SK-N-SH (cell line): ENCODE data around the gene OBP2A.

Experiments used
- EP300 ChIP-seq, 2 experiments: IDR thresholded peaks; 2 replicates each; pipeline versions ENCODE4 v1.4.0 to v1.6.1; 2012; ENCODE audit warnings: borderline replicate concordance in 1 of 2, low read depth in 1 of 2, low read length in 1 of 2
- EZH2phosphoT487 ChIP-seq: fragments of 200-600 bp; sonication (generic); IDR thresholded peaks from 2 replicates; pipeline ENCODE4 v1.6.1; 2017; ENCODE audit warnings: low read depth, mixed run types, mild to moderate bottlenecking, antibody characterized with exemption, moderate library complexity, borderline replicate concordance
- FOXM1 ChIP-seq: IDR thresholded peaks from 2 replicates; pipeline ENCODE4 v1.4.0; 2012; ENCODE audit warnings: low read depth, mild to moderate bottlenecking
- GABPA ChIP-seq: IDR thresholded peaks from 2 replicates; pipeline ENCODE4 v1.4.0; 2012; ENCODE audit warnings: low read depth, mild to moderate bottlenecking
- GATA2 ChIP-seq: sonication (generic); formaldehyde crosslinking; IDR thresholded peaks from 2 replicates; pipeline ENCODE4 v1.5.0; 2020; ENCODE audit warnings: mild to moderate bottlenecking, missing genetic modification reagents
- POLR2AphosphoS5 ChIP-seq: IDR thresholded peaks from 2 replicates; pipeline ENCODE4 v1.6.1; 2012; ENCODE audit warnings: low read depth, low read length
- RCOR1 ChIP-seq: fragments of 150-350 bp; IDR thresholded peaks from 2 replicates; pipeline ENCODE4 v1.6.1; 2017; ENCODE audit warnings: antibody characterized with exemption, low read length
- RXRA ChIP-seq: IDR thresholded peaks from 2 replicates; pipeline ENCODE4 v1.4.0; 2012; ENCODE audit warnings: low read depth, mild to moderate bottlenecking, borderline replicate concordance
- TAF1 ChIP-seq: IDR thresholded peaks from 2 replicates; pipeline ENCODE4 v1.6.1; 2012; ENCODE audit warnings: low read depth, mild to moderate bottlenecking, low read length, moderate library complexity, borderline replicate concordance
- YY1 ChIP-seq: IDR thresholded peaks from 2 replicates; pipeline ENCODE4 v1.4.0; 2012; ENCODE audit warnings: low read depth, mild to moderate bottlenecking
- TF ChIP-seq, protein P1 (sequence below): fragments of 200-600 bp; sonication (generic); IDR thresholded peaks from 2 replicates; pipeline ENCODE4 v1.6.1; 2017; ENCODE audit warnings: antibody characterized with exemption, mild to moderate bottlenecking, moderate library complexity
- TF ChIP-seq, protein P2 (sequence below): IDR thresholded peaks from 2 replicates; pipeline ENCODE4 v1.4.0; 2012; ENCODE audit warnings: low read depth
- TF ChIP-seq, protein P3 (sequence below): IDR thresholded peaks from 2 replicates; pipeline ENCODE4 v1.6.1; 2012; ENCODE audit warnings: mild to moderate bottlenecking, low read depth, low read length, moderate library complexity
- TF ChIP-seq, protein P4 (sequence below): fragments of 150-350 bp; IDR thresholded peaks from 2 replicates; pipeline ENCODE4 v1.6.1; 2017; ENCODE audit warnings: antibody characterized with exemption, low read length, low read depth, borderline replicate concordance

DNA sequence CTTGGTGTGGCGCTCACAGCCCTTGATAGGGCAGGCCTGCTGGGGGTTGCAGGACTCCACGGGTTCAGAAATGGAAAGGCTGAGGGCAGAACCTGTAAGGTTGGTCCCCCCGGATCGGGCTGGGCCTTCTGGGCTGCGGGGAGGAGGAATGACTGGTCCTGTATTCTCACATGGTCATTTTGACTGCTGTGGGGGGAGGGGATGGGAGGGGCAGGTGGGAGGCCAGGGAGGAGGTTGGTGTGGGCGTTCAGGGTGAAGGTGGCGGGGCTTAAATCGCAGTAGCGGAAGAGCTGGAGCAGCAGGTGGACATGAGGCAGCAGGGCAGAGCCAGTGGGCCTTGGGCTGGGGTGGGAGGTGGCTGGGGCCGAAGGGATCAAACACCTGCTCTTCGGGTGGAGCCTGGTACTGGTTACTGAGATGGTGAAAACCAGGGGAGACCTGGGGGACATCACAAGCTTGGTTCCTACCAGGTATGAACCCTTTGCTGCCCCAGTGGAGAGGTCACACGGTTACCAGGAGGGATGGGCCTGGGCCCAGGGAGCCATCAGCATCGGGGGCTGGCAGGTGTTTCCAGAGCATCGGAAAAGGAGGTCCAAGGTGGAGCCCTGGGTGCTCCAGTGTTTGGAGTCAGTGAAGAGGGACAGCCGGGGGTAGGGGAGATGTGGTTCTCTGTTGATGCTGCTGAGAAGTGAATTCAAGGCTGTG lies 43.6 kb upstream of the OBP2A start:
- TF ChIP-seq, protein P1, sequence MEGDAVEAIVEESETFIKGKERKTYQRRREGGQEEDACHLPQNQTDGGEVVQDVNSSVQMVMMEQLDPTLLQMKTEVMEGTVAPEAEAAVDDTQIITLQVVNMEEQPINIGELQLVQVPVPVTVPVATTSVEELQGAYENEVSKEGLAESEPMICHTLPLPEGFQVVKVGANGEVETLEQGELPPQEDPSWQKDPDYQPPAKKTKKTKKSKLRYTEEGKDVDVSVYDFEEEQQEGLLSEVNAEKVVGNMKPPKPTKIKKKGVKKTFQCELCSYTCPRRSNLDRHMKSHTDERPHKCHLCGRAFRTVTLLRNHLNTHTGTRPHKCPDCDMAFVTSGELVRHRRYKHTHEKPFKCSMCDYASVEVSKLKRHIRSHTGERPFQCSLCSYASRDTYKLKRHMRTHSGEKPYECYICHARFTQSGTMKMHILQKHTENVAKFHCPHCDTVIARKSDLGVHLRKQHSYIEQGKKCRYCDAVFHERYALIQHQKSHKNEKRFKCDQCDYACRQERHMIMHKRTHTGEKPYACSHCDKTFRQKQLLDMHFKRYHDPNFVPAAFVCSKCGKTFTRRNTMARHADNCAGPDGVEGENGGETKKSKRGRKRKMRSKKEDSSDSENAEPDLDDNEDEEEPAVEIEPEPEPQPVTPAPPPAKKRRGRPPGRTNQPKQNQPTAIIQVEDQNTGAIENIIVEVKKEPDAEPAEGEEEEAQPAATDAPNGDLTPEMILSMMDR, result no peak
- TF ChIP-seq TAF1 (no peak), POLR2AphosphoS5 (no peak), RCOR1 (no peak), RXRA (no peak), GATA2 (CRISPR knock-in tag) (no peak), YY1 (no peak), EP300 (IDR thresholded peaks at IDR 0.05; ENCODE audit: borderline replicate concordance in 1 of 2, low read depth in 1 of 2, low read length in 1 of 2) (no peak), FOXM1 (no peak), EZH2phosphoT487 (no peak), GABPA (no peak)
- TF ChIP-seq, protein P2, sequence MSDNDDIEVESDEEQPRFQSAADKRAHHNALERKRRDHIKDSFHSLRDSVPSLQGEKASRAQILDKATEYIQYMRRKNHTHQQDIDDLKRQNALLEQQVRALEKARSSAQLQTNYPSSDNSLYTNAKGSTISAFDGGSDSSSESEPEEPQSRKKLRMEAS, result no peak
- TF ChIP-seq, protein P3, sequence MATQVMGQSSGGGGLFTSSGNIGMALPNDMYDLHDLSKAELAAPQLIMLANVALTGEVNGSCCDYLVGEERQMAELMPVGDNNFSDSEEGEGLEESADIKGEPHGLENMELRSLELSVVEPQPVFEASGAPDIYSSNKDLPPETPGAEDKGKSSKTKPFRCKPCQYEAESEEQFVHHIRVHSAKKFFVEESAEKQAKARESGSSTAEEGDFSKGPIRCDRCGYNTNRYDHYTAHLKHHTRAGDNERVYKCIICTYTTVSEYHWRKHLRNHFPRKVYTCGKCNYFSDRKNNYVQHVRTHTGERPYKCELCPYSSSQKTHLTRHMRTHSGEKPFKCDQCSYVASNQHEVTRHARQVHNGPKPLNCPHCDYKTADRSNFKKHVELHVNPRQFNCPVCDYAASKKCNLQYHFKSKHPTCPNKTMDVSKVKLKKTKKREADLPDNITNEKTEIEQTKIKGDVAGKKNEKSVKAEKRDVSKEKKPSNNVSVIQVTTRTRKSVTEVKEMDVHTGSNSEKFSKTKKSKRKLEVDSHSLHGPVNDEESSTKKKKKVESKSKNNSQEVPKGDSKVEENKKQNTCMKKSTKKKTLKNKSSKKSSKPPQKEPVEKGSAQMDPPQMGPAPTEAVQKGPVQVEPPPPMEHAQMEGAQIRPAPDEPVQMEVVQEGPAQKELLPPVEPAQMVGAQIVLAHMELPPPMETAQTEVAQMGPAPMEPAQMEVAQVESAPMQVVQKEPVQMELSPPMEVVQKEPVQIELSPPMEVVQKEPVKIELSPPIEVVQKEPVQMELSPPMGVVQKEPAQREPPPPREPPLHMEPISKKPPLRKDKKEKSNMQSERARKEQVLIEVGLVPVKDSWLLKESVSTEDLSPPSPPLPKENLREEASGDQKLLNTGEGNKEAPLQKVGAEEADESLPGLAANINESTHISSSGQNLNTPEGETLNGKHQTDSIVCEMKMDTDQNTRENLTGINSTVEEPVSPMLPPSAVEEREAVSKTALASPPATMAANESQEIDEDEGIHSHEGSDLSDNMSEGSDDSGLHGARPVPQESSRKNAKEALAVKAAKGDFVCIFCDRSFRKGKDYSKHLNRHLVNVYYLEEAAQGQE, result no peak
- TF ChIP-seq, protein P4, sequence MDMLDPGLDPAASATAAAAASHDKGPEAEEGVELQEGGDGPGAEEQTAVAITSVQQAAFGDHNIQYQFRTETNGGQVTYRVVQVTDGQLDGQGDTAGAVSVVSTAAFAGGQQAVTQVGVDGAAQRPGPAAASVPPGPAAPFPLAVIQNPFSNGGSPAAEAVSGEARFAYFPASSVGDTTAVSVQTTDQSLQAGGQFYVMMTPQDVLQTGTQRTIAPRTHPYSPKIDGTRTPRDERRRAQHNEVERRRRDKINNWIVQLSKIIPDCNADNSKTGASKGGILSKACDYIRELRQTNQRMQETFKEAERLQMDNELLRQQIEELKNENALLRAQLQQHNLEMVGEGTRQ, result no peak
